ENCODE measurements around the gene C10orf105. TPM values are rescaled to one million over a fixed set of nuclear protein-coding genes. Genes with fewer than 3 reads are reported as not detected.

The C10orf105 gene
- total and polyA plus RNA-seq, 2 of the 8 experiments (the other 6 are each of a cell fraction or from before 2014, with no cell fraction given), result 0.71 to 0.73 TPM

DNA sequence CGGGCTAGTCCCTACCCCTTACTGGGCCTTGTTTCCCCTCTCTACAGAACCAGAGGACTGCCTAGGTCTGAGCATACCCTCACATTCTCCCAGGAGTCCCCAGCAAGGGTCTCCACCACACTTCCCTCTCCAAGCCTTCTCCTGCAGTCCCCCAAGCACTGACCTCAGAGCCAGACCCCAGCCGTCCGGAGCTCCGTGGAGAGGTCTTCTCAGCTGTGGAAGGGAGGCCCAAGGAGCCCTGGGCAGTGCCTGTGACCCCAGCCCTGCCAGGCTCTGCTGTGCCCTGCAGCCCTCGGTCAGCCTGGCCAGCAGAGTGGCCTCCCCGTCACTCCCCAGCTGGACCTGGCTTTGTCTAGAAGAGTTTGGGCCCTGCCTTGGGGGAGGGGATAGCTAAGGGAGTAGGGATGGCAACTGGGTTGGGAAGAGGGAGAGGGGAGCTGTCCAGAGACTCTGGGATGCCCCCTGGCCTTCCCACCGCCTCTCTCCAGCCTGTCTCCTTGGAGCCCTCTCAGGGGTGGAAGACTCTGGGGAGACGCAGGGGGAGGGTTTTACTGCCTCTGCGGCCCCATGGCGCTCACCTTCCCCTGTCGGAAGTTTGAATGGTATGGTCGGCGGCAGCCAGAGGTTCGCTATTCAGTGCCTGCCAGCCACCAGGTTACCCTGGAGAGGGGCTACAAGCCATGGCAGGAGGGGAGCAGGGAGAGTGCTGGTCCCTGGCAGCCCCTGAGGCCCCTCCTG lies at the start of gene C10orf105 (continued):
- TF ChIP-seq, protein P1, sequence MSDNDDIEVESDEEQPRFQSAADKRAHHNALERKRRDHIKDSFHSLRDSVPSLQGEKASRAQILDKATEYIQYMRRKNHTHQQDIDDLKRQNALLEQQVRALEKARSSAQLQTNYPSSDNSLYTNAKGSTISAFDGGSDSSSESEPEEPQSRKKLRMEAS (IDR thresholded peaks at IDR 0.05), result peak; percentile 20; the same call in 1 of the 2 replicates
- TF ChIP-seq, protein P2, sequence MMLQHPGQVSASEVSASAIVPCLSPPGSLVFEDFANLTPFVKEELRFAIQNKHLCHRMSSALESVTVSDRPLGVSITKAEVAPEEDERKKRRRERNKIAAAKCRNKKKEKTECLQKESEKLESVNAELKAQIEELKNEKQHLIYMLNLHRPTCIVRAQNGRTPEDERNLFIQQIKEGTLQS (IDR thresholded peaks at IDR 0.05; ENCODE audit: insufficient read depth, low read depth, low read length), result no peak
- 0 out of 2 replicates have a peak, but pooled peaks have one; percentile 27 for TF ChIP-seq EGR1 (IDR thresholded peaks at IDR 0.05; ENCODE audit: borderline replicate concordance, low read depth, low read length)
- TF ChIP-seq EP300 (IDR thresholded peaks at IDR 0.05; ENCODE audit: borderline replicate concordance in 1 of 2, low read depth in 2 of 2, low read length in 2 of 2), result peak in 1 of 2 experiments; percentile 92; a peak in 2 of 3 replicates
- no peak for TF ChIP-seq ASH2L (IDR thresholded peaks at IDR 0.05; ENCODE audit: low read length)
- no peak for TF ChIP-seq SP2 (IDR thresholded peaks at IDR 0.05; ENCODE audit: low read length)
- TF ChIP-seq JUND (IDR thresholded peaks at IDR 0.05; ENCODE audit: low read length), result peak; percentile 52; the same call in 1 of the 2 replicates
